Caco-2 (cell line): ENCODE results near the gene ASPHD1. TPM values are rescaled to one million over a fixed set of nuclear protein-coding genes. Genes with fewer than 3 reads are reported as not detected.

ENCODE experiments used
- BruUV-seq: library from RNA; stranded (reverse); fragments of 400-500 nt; replicated peaks from 2 replicates; lab custom pipeline; 2021; lab: Mats Ljungman, UMichigan
- CTCF ChIA-PET: fragments of 300-600 bp; sonication (Branson Sonifier 250); formaldehyde crosslinking; loops from one replicate; lab custom pipeline; 2022; ENCODE audit warnings: antibody characterized with exemption; lab: Charles Lee
- POLR2A ChIA-PET: fragments of 300-600 bp; sonication (Branson Sonifier 250); formaldehyde crosslinking; loops from one replicate; lab custom pipeline; 2022; ENCODE audit warnings: antibody characterized with exemption; lab: Charles Lee
- DNase-seq, 2 experiments: peaks; one replicate each; pipeline versions ENCODE4 v3.0.0 to v3.0.0-alpha.2; 2020 to 2022
- H3K27me3 ChIP-seq: replicated peaks from 2 replicates; pipeline ENCODE4 v1.6.0; 2011; ENCODE audit warnings: low read length; ENCODE audit not compliant: control insufficient read depth, insufficient read depth
- H3K36me3 ChIP-seq: 2 replicates; pipeline ENCODE4 v1.5.1; 2011; ENCODE audit warnings: low read length; ENCODE audit not compliant: control insufficient read depth, insufficient read depth
- H3K4me1 ChIP-seq: fragments of 250-450 bp; sonication (Bioruptor Pico); 2 replicates; pipeline ENCODE4 v1.5.1; 2020; ENCODE audit warnings: mild to moderate bottlenecking
- H3K4me3 ChIP-seq: 2 replicates; pipeline ENCODE4 v1.5.1; 2011; ENCODE audit warnings: low read depth, mild to moderate bottlenecking, control low read depth, low read length
- H3K9me3 ChIP-seq: fragments of 250-450 bp; sonication (Bioruptor Pico); 2 replicates; pipeline ENCODE4 v1.5.1; 2020; ENCODE audit warnings: mild to moderate bottlenecking, moderate library complexity
- H3K27ac Mint-ChIP-seq: one replicate; pipeline ENCODE4 v1.8.0; 2022; ENCODE audit warnings: mixed read lengths; ENCODE audit not compliant: unreplicated experiment
- H3K27me3 Mint-ChIP-seq: one replicate; pipeline ENCODE4 v1.8.0; 2022; ENCODE audit warnings: mixed read lengths; ENCODE audit not compliant: insufficient read depth, unreplicated experiment
- H3K36me3 Mint-ChIP-seq: one replicate; pipeline ENCODE4 v1.8.0; 2022; ENCODE audit warnings: mild to moderate bottlenecking, mixed read lengths; ENCODE audit not compliant: insufficient read depth, unreplicated experiment
- H3K4me1 Mint-ChIP-seq: one replicate; pipeline ENCODE4 v1.8.0; 2022; ENCODE audit warnings: low read depth, mixed read lengths; ENCODE audit not compliant: unreplicated experiment
- H3K4me3 Mint-ChIP-seq: one replicate; pipeline ENCODE4 v1.8.0; 2022; ENCODE audit warnings: mild to moderate bottlenecking, moderate library complexity, mixed read lengths; ENCODE audit not compliant: unreplicated experiment
- H3K9me3 Mint-ChIP-seq: one replicate; pipeline ENCODE4 v1.8.0; 2022; ENCODE audit warnings: mixed read lengths; ENCODE audit not compliant: unreplicated experiment
- CTCF ChIP-seq, 2 experiments: fragments of 200-600 bp in 1 of 2; IDR thresholded peaks; 1 replicate in 1 of 2; 2 replicates in 1 of 2; pipeline versions ENCODE4 v1.5.1 to v1.8.0; 2011 to 2022; ENCODE audit warnings: antibody characterized with exemption in 1 of 2, control low read depth in 1 of 2, inconsistent platforms in 1 of 2, low read depth in 1 of 2, low read length in 1 of 2, mild to moderate bottlenecking in 1 of 2, moderate library complexity in 1 of 2; ENCODE audit not compliant: insufficient read depth in 1 of 2, severe bottlenecking in 1 of 2, unreplicated experiment in 1 of 2
- intact Hi-C: fragments of 100-400 bp; cut with micrococcal nuclease; formaldehyde crosslinking; loops from one replicate; pipeline ENCODE4 v1.10.0; 2022; ENCODE audit not compliant: unreplicated experiment
- total RNA-seq: library from RNA; stranded (reverse); gene quantifications from 2 replicates; pipeline ENCODE4 v1.2.3, GENCODE V29; 2022

ASPHD1 gene
- total RNA-seq, 1 experiment from 2014 or later = 13.2 TPM

DNA sequence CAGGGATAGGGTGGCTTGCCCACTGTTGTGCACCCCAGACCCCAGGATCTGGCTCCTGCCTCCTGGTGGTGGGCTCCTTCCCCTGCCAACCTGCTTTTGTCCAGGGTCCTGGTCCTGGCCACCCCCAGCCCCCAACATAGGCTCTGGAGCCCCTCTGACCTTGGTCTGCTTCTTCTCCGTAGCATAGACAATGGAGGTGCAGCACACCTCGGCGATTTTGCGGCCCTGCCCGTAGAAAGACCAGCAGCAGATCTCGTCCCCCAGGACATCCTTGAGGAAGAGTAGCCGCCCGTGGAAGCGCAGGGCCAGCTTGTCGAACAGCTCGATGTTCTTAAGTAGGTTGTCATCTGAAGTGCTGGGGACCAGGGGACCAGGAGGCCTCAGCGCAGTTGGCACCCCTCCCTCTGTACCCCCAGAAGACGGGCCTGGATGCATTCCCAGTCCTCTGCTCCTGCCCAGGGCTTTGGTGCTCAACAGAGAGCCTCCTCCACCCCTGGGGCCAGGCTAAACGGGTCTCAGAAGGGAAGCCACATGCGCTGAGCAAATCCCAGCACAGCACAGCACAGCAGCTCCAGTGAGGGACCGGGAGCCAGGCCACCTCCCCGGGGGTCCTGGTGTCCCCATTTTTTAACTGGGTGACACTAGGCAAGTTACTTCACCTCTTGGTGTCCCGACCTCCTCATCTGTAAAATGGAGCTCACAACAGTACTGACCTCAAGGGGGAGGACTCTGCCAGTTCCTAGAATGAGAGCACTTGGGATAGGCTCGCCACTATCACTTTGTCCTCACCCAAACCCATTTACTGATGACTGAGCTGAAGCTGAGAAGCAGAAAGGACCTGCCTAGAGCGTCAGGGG is 10.8 kb downstream of the ASPHD1 start:
- peaks cover 13% of the 10 kb centered on the region for H3K36me3 Mint-ChIP-seq
- no peak for TF ChIP-seq CTCF (IDR thresholded peaks at IDR 0.05; ENCODE audit: insufficient read depth in 1 of 2, low read depth in 1 of 2, low read length in 1 of 2, severe bottlenecking in 1 of 2, unreplicated experiment in 1 of 2)
- DNase-seq = no peak
- Histone ChIP-seq H3K36me3 (no peaks in the 10 kb centered on the region), H3K4me3 (no peak overlapping the region), H3K4me1 (no peaks in the 10 kb centered on the region), H3K27me3 (no peaks in the 10 kb centered on the region), H3K9me3 (no peaks in the 10 kb centered on the region)
- intact Hi-C loops = no loop called here
- H3K4me1 Mint-ChIP-seq = peaks cover 6% of the 10 kb centered on the region
- no TSS peak for BruUV-seq
- H3K4me3 Mint-ChIP-seq = no peak overlapping the region
- H3K27me3 Mint-ChIP-seq = no peaks in the 10 kb centered on the region
- no peaks in the 10 kb centered on the region for H3K9me3 Mint-ChIP-seq
- H3K27ac Mint-ChIP-seq = no peak overlapping the region
- ChIA-PET POLR2A (no interaction called here), CTCF (interaction anchor here (1.0 kb wide), 1 partner anchor 121 kb away, joined by 3 read pairs; no protein-coding TSS in a partner anchor)

DNA sequence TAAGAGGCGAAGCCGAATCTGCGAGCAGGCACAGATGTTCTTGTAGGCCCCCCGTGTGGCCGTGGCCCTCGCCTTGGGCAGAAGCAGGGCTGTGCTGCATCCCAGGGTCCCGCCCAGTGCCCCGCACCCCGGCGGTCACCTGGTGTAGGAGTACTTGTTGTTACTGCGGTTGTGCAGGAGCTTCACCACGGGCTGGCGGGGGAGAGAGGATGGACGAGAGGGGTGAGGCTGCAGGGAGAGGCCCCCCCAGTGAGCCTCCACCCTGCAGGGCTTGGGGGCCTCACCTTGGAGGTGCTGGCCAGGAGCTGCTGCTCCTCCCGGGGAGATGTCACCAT is 11.4 kb downstream of the ASPHD1 start:
- POLR2A ChIA-PET = no interaction called here

GRCh38 chr16:29912087-29912486 is 11.8 kb downstream of the ASPHD1 start:
- H3K9me3 ChIP-seq = no peaks in the 10 kb centered on the region
- DNase-seq = no peak
- intact Hi-C loops = no loop called here
- Mint-ChIP-seq H3K36me3 (peaks cover 11% of the 10 kb centered on the region), H3K4me1 (peaks cover 9% of the 10 kb centered on the region), H3K9me3 (no peaks in the 10 kb centered on the region), H3K4me3 (no peak overlapping the region), H3K27me3 (no peaks in the 10 kb centered on the region), H3K27ac (no peak overlapping the region)
- BruUV-seq = no TSS peak
- no peaks in the 10 kb centered on the region for H3K27me3 ChIP-seq
- no peaks in the 10 kb centered on the region for H3K4me1 ChIP-seq
- no peak overlapping the region for H3K4me3 ChIP-seq
- no peak for TF ChIP-seq CTCF (IDR thresholded peaks at IDR 0.05; ENCODE audit: insufficient read depth in 1 of 2, low read depth in 1 of 2, low read length in 1 of 2, severe bottlenecking in 1 of 2, unreplicated experiment in 1 of 2)
- ChIA-PET CTCF (interaction anchor here (1.0 kb wide), 1 partner anchor 120 kb away, joined by 3 read pairs; no protein-coding TSS in a partner anchor), POLR2A (no interaction called here)
- no peaks in the 10 kb centered on the region for H3K36me3 ChIP-seq

More for the DNA sequence above, 11.4 kb downstream of the ASPHD1 start:
- no peak for TF ChIP-seq CTCF (IDR thresholded peaks at IDR 0.05; ENCODE audit: insufficient read depth in 1 of 2, low read depth in 1 of 2, low read length in 1 of 2, severe bottlenecking in 1 of 2, unreplicated experiment in 1 of 2)
- DNase-seq = no peak
- no peak overlapping the region for H3K27ac Mint-ChIP-seq
- no peak overlapping the region for H3K4me3 Mint-ChIP-seq
- H3K27me3 Mint-ChIP-seq = no peaks in the 10 kb centered on the region
- CTCF ChIA-PET = interaction anchor here (1.0 kb wide), 1 partner anchor 121 kb away, joined by 3 read pairs; no protein-coding TSS in a partner anchor
- peaks cover 11% of the 10 kb centered on the region for H3K36me3 Mint-ChIP-seq
- H3K4me1 Mint-ChIP-seq = peaks cover 9% of the 10 kb centered on the region
- intact Hi-C loops = no loop called here
- no peaks in the 10 kb centered on the region for H3K9me3 Mint-ChIP-seq
- H3K27me3 ChIP-seq = no peaks in the 10 kb centered on the region
- no peak overlapping the region for H3K4me3 ChIP-seq
- no peaks in the 10 kb centered on the region for H3K36me3 ChIP-seq
- H3K9me3 ChIP-seq = no peaks in the 10 kb centered on the region
- BruUV-seq = no TSS peak
- H3K4me1 ChIP-seq = no peaks in the 10 kb centered on the region
